Stimulated activated naive CD8-positive, alpha-beta T cell treated with anti-CD3 and anti-CD28 coated beads, Interleukin-15, amount 100 ng/mL, for 72 hours (primary cell): ENCODE measurements around the gene KIAA0930.

Source experiments
- ATAC-seq: fragments of 150-1000 bp; cut with Tn5 transposase; 2 replicates; pipeline ENCODE4 v1.10.0; 2021; ENCODE audit warnings: mild to moderate bottlenecking, moderate library complexity
- DNase-seq, 2 donors: peaks; one replicate each; pipeline ENCODE4 v3.0.0; 2021 to 2022
- H3K27ac Mint-ChIP-seq, 2 donors: one replicate each; pipeline ENCODE4 v1.8.0; 2022; ENCODE audit warnings: mild to moderate bottlenecking in 2 of 2, mixed read lengths in 2 of 2, moderate library complexity in 2 of 2
- H3K27me3 Mint-ChIP-seq: one replicate; pipeline ENCODE4 v1.8.0; 2022; ENCODE audit warnings: mixed read lengths
- H3K4me1 Mint-ChIP-seq: one replicate; pipeline ENCODE4 v1.8.0; 2022; ENCODE audit warnings: mild to moderate bottlenecking, mixed read lengths
- H3K4me3 Mint-ChIP-seq, 2 donors: one replicate each; pipeline ENCODE4 v1.8.0; 2022; ENCODE audit warnings: mild to moderate bottlenecking in 2 of 2, mixed read lengths in 2 of 2, moderate library complexity in 1 of 2
- H3K9me3 Mint-ChIP-seq, 2 donors: one replicate each; pipeline ENCODE4 v1.8.0; 2022; ENCODE audit warnings: mixed read lengths in 2 of 2

KIAA0930 gene

DNA sequence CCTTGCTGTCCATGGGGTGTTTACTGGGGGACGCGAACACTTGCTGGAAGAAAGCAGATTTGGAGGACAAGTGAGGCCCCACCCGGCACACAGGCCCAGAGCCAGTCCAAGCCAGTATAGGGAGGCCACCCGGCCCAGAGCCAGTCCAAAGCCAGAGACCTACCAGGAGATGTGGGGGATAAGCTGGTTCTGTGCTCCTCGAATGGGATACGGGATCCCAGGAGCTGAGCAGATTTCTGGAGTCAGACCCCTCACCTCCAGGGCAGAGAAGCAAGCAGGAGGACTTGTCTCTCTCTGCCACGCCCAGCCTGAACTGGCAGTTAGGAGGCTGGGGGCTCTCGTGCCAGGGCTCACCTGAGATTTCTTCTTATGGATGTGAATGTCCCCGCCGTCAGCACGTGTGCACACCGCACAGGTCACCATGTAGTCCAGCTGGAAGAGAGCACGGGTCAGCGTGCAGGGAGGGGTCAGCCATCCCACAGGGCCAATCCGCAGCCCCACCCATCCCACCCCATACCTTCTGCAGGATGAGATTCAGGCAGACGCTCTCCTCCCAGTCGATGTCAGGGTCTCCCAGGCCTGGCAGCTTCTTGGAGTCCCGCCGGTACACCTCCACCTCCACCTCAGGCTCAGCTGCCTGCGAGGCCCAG lies 35.3 kb downstream of the KIAA0930 start:
- no peak overlapping the region for H3K4me3 Mint-ChIP-seq
- ATAC-seq (no peak), DNase-seq (no peak)
- H3K27me3 Mint-ChIP-seq = no peaks in the 10 kb centered on the region
- H3K9me3 Mint-ChIP-seq = no peaks in the 10 kb centered on the region
- peak overlapping the region in 1 of 2 donors; percentile 43 for H3K27ac Mint-ChIP-seq
- H3K4me1 Mint-ChIP-seq = peaks cover 8% of the 10 kb centered on the region

DNA sequence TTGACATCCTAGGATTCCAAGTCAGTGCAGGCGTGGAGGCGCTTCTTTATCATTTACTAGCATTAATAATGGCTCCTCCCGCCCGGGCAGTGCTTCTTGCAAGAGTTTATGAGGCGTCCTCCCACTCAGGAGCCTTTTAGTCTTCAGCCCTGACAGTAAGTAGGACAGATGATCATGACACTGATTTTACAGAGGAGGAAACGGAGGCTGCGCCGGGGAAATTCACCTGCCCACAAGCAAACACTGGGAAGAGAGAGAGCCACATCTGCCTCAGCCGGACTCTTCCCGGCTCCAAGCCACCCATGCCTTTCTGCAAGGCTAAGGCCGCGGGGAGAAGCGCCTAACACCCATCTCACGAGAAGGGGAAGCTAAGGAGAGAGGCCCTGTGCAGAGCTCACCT lies 35.9 kb downstream of the KIAA0930 start:
- Mint-ChIP-seq H3K27me3 (no peaks in the 10 kb centered on the region), H3K4me1 (peaks cover 6% of the 10 kb centered on the region), H3K27ac (peak overlapping the region in 1 of 2 donors; percentile 50), H3K9me3 (no peaks in the 10 kb centered on the region), H3K4me3 (no peak overlapping the region)
- DNase-seq = no peak
- ATAC-seq = no peak

DNA sequence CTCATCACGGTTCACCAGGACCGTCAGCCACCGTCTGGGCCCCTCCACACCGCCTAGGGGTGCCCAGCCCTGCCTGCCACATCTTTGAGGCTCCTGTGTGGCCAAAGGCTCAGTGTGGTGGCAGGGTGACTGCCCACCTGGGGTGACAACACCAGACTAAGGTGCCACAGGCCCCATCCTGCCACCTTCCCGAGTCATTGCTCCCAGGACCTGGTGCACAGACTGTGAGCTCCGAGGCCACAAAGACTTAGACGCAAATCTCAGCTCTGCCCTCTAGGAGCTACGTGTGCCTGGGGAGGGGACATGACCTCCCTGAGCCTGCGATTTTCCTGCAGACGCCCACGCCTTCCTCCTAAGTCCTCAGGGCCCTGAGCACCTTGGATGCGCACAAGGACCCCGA lies 36.5 kb downstream of the KIAA0930 start:
- no peaks in the 10 kb centered on the region for H3K27me3 Mint-ChIP-seq
- peaks cover under 1% of the 10 kb centered on the region for H3K4me1 Mint-ChIP-seq
- no peak overlapping the region for H3K27ac Mint-ChIP-seq
- DNase-seq = no peak
- no peak for ATAC-seq
- H3K4me3 Mint-ChIP-seq = no peak overlapping the region
- no peaks in the 10 kb centered on the region for H3K9me3 Mint-ChIP-seq

DNA sequence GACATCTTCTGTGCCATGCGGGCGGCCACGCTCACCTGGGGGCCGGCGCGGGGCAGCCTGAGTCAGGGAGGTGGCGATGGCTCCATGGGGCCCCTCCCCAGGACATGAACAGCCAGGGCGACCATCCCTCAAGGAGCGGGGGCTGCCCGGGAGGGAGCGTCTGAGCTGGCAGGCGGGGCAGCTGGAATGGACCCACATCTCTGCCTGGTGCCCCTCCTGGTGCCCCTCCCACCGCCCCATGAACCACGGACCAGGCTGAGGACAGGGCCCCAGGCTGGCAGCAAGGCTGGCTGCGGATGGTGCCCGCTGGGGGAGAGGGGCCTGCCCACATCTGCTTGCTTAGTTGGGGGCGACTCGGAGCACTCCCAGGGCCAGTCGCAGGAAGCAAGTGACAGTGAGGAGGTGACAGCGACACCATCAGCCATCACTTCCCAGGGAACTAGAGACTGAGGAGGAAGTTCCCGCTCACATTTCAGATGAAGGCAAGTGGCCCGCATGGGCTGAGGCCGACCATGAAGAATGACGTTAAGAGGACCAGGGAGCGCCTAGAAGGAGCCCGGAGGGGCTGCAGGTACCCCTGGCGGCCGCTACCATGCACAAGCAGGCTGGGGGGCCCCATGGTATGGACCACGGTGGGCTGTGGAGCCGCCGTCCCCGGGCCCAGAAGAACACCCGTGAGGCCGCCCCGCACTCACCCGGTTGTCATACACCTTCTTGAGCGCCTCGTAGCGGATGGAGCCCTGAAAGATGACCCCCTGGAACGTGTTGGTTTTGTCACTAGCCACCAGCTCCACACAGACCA lies 37.3 kb downstream of the KIAA0930 start:
- no peak for DNase-seq
- no peaks in the 10 kb centered on the region for H3K4me1 Mint-ChIP-seq
- H3K4me3 Mint-ChIP-seq = no peak overlapping the region
- ATAC-seq = peak; percentile 40
- no peak overlapping the region for H3K27ac Mint-ChIP-seq
- no peaks in the 10 kb centered on the region for H3K27me3 Mint-ChIP-seq
- no peaks in the 10 kb centered on the region for H3K9me3 Mint-ChIP-seq

DNA sequence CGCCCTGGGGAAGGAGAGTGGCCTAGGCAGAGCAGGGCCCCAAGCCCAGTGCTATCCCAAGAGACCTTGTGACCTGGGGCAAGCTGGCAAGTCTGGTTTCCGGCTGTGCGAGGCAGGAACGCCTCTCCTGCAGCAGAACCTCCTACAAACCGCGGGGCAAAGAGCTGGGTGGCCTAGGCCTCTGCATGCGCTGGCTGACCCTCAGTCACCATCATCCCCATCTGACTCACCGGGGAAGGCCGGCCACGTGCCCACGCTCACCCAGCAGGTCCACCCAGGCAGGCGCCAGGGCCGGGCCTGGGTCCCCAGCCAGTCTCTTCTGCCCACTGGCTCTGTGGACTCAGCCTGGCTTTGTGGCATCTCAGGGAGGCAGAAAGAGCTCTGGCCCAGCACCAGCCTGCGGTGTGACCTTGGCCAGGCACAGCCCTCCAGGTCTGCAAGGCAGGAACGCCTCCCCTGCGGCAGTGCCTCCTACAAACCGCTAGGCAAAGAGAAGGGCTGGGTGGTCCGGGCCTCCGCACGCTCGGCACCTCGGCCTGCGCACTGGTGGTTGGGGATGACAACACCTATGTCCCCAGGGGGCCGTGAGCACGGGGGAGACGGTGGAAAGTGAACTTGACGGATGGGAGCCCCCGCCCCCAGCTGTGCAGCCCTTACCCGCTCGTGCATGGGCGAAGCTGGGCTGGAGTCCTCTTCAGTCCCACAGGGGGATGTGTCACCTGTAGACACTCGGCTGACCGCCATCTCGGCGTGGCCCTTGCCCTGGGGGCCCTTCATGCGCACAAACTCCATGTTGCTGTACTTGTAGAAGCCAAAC lies 38.2 kb downstream of the KIAA0930 start:
- no peak overlapping the region for H3K4me3 Mint-ChIP-seq
- H3K27me3 Mint-ChIP-seq = no peaks in the 10 kb centered on the region
- DNase-seq = no peak
- no peaks in the 10 kb centered on the region for H3K4me1 Mint-ChIP-seq
- no peaks in the 10 kb centered on the region for H3K9me3 Mint-ChIP-seq
- ATAC-seq = no peak
- no peak overlapping the region for H3K27ac Mint-ChIP-seq

DNA sequence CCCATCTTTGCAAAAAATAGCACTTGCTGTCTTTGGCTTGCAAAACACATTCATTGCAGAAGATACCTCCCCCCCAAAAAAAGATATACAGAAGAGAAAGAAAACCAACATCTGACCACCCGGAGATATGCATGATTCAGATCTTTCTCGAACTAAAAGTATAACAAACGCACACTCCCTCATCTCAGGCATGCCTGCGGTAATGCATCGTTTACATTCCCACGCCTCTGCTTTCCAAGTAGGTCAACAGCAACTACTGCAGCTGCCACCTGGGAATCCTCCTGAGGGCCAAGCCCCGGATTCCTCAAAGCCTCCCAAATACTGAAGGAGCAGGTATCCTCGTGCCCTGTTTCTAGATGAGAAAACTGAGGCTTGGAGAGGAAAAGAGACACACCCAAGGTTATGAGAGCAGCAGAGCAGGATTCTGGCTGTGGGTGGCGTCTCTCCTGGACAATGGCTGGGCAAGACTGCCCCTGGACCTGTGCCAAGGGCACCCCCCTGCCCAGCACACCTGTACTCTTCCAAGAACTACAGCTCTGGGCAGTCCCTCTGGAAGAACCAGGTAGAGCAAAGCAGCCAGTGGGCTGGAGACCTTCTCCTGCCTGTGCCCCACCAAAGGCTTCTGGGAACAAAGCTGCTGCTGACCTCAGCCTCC lies 38.9 kb downstream of the KIAA0930 start:
- Mint-ChIP-seq H3K4me3 (no peak overlapping the region), H3K4me1 (no peaks in the 10 kb centered on the region), H3K9me3 (no peaks in the 10 kb centered on the region), H3K27me3 (no peaks in the 10 kb centered on the region), H3K27ac (peak overlapping the region; percentile 83 to 87)
- ATAC-seq = no peak
- DNase-seq = no peak

DNA sequence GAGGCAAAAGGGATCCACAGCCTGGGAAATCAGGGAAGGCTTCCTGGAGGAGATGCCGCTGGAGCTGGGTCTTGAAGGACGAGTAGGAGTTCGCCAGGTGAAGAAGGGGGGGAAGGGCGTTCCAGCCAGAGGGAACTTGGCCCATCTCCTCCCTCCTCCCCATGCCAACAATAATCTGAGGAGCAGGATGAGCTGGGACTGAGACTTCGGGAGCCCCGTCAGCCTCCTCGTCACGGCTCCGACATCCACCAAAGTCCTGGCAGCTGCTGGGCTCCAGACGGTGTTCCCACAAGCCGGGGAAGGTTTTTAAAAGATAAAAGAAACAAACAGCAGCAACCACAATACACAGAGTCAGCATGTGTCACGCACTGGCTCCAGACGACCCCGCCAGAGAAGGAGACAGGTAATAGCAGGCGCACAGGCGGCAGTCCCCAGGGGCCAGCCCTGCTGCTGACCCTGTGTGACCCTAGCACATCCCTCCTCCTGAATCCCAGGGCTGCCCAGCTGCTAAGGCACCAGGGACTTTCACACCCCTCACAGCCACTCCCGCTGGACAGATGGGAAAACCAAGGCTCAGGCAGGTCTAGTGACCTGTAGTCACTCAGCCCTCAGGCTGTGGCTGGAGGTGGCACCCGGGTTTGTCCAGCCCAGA lies 39.7 kb downstream of the KIAA0930 start:
- no peak for DNase-seq
- H3K27ac Mint-ChIP-seq = peak overlapping the region in 1 of 2 donors; percentile 87
- ATAC-seq = no peak
- no peaks in the 10 kb centered on the region for H3K4me1 Mint-ChIP-seq
- no peaks in the 10 kb centered on the region for H3K9me3 Mint-ChIP-seq
- H3K27me3 Mint-ChIP-seq = no peaks in the 10 kb centered on the region
- no peak overlapping the region for H3K4me3 Mint-ChIP-seq

DNA sequence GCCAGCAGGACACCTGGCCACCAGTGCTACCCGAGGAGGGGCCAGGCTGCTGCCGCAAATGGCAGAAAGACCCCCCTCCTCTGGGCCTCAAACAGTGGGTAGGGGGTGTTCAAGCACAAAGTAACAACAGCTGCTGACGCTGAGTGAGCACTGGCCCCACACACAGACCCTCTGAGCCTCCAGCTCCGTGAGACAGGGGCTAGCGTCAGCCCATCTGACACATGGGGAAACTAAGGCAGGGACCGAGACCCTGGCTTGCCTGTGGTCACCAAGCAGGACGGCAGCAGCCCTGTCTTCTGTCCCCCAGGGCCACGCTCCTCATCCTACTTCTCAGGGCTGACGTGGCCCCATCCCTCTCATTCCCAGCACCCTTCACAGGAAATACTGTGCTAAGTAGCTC lies 40.5 kb downstream of the KIAA0930 start:
- H3K27ac Mint-ChIP-seq = peak overlapping the region in 1 of 2 donors; percentile 64
- H3K9me3 Mint-ChIP-seq = no peaks in the 10 kb centered on the region
- H3K4me3 Mint-ChIP-seq = no peak overlapping the region
- H3K27me3 Mint-ChIP-seq = no peaks in the 10 kb centered on the region
- no peaks in the 10 kb centered on the region for H3K4me1 Mint-ChIP-seq
- no peak for ATAC-seq
- DNase-seq = no peak

DNA sequence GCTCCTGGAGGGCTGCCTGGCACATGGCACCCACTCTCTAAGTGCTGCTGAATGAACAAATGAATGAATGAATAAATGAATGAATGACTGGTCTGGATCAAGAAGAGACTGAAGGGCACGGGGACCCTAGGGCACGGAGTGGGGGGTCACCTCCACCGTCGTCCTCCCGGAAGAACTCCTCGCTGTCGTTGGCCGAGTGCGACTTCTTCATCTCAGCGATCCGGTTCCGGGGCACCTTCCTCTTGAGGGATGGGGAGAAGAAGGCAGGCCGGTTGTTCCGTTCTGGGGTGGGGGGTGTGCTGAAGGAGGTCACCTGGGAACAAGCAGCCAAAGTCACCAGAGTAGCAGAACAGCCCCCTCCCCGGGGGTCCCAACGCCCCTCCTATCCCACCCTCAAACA lies 41.0 kb downstream of the KIAA0930 start:
- no peak overlapping the region for H3K4me3 Mint-ChIP-seq
- H3K27me3 Mint-ChIP-seq = no peaks in the 10 kb centered on the region
- no peaks in the 10 kb centered on the region for H3K9me3 Mint-ChIP-seq
- H3K4me1 Mint-ChIP-seq = no peaks in the 10 kb centered on the region
- no peak overlapping the region for H3K27ac Mint-ChIP-seq
- DNase-seq (no peak), ATAC-seq (no peak)

DNA sequence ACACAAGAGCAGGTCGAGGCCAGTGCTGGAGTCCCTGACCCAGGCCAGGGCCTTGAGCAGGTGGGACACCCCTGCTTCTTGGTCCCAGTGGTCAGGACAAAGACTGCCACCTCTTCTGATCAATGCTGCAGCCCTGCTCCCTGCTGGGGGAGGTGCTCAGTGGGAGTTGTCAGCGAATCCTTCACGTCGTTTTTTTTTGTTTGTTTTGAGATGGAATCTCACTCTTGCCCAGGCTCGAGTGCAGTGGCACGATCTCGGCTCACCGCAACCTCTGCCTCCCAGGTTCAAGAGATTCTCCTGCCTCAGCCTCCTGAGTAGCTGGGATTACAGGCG lies 42.3 kb downstream of the KIAA0930 start:
- Mint-ChIP-seq H3K27ac (no peak overlapping the region), H3K4me1 (no peaks in the 10 kb centered on the region), H3K27me3 (no peaks in the 10 kb centered on the region), H3K4me3 (no peak overlapping the region), H3K9me3 (no peaks in the 10 kb centered on the region)
- DNase-seq (no peak), ATAC-seq (no peak)

DNA sequence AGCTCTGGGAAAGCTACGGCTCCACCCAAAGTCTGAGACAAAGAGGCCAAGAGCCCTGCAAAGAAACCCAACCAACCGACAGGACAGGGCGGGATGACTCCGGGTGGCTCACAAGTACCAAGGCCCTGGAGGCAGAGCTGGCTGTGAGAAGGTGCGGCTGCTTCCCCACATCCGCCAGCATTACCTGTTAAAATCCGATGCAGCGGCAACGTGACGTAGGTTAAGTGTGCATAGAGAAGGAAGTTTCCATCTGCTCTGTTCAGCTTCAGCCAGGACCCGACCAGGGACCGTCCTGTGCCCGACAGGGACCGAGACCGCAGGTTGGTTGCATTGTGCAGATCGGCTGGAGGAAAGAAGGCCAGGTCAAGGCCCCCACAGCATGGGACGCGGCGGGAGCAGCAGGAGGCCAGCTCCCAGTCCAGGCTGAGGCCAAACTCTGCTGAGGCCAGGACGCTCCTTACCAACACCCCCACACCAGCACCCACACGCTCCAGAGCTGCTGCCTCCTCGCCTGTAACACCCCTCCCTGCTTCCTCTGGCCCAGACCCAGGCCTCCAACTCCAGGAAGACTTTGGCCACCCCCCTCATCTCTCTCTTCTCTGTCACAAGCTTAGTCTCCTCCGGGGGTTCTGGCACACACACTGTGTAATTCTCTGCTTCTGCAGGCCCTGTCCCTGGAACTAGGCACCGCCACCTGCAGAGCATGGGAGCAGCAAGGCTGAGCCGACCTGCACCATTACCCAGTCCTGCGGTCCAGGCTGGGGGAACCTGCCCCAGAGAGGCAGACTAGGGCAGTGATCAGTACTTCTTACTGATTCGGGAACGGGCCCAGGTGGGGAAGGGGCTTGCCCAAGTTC lies 42.9 kb downstream of the KIAA0930 start:
- H3K4me3 Mint-ChIP-seq = no peak overlapping the region
- peak overlapping the region in 1 of 2 donors; percentile 42 for H3K27ac Mint-ChIP-seq
- DNase-seq = no peak
- no peak for ATAC-seq
- no peaks in the 10 kb centered on the region for H3K27me3 Mint-ChIP-seq
- H3K9me3 Mint-ChIP-seq = no peaks in the 10 kb centered on the region
- no peaks in the 10 kb centered on the region for H3K4me1 Mint-ChIP-seq

DNA sequence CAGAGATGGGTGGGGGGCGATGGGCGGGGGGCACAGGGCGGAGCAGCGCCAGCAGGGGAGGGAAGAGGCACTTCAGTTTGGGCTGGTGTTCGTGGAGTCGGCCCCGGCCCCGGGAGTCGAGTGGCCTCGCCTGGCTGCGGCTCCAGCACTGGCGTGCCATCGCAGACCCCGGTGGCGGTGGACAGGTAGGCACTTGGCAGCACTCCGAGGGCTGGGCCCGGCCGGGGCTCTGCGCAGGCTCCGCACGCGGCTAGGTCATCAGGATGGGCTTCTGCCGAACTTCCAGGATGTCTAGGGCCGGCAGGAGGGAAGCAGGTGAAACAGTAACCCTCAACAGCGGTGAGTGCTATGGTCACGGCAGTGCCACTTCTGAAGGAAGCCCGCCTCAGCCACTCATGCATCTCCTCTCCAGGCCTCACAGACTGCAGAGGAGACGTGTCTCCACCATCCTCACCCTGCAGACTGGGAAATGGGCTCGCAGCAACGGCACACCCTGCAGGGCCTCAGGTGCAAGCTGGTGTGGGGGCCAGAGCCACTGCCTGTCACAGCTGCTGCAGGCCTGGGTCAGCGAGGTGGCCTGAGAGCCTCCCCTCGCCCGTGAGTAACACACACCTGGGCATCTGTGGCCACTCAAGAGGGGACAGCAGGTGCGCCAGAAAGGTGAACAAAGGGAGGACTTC lies 43.6 kb downstream of the KIAA0930 start:
- Mint-ChIP-seq H3K4me1 (no peaks in the 10 kb centered on the region), H3K27ac (peak overlapping the region in 1 of 2 donors; percentile 42), H3K4me3 (no peak overlapping the region), H3K27me3 (no peaks in the 10 kb centered on the region), H3K9me3 (no peaks in the 10 kb centered on the region)
- ATAC-seq (no peak), DNase-seq (no peak)

DNA sequence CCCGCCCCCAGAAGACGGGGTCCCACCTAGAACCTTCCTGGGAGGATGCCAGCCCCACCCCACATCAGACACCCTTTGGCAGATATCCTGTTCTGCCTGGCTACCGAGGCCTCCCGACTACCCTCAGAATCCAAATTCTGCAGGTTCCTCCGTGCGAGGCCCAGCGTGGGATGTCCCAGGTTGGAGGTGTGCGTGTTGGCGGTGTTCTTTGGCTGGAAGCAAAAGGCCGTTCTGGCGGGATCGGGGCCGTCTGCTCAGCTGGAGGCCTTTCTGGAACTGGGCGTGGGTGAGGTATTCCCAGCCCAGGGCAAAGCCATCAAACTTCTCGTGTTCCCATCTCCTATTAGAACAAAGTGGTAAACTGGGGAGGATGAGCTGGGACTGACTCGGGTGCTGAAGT lies 44.4 kb downstream of the KIAA0930 start:
- no peak overlapping the region for H3K27ac Mint-ChIP-seq
- no peak overlapping the region for H3K4me3 Mint-ChIP-seq
- ATAC-seq (no peak), DNase-seq (no peak)
- no peaks in the 10 kb centered on the region for H3K9me3 Mint-ChIP-seq
- H3K27me3 Mint-ChIP-seq = no peaks in the 10 kb centered on the region
- no peaks in the 10 kb centered on the region for H3K4me1 Mint-ChIP-seq

DNA sequence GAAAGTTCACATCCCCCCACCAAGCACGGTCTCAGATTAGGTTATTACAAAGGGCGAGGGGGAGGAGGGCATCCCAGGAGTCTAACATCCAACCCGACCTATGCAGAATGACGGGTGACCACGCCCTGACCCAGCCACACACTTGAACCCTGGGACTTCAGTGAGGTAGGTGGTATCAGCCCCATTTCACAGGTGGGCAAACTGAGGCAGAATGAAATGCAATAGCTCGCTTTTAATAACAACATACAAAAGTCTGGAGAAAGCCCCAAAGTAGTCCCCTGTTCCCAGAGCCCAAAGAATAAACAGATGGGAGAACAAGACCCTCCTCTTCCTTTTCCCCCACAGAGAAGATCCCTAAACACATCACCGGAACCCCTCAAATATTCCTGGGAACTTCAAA lies 45.1 kb downstream of the KIAA0930 start:
- Mint-ChIP-seq H3K27ac (no peak overlapping the region), H3K4me3 (no peak overlapping the region), H3K9me3 (no peaks in the 10 kb centered on the region), H3K4me1 (no peaks in the 10 kb centered on the region), H3K27me3 (no peaks in the 10 kb centered on the region)
- DNase-seq (no peak), ATAC-seq (no peak)
